Liver (tissue), 9 donors: ENCODE measurements around the gene GPR37. TPM values are rescaled to one million over a fixed set of nuclear protein-coding genes. Genes with fewer than 3 reads are reported as not detected.

Source experiments
- DNase-seq: peaks from one replicate; pipeline ENCODE4 v3.0.0-alpha.2; 2017; ENCODE audit warnings: low spot score
- H3K27ac ChIP-seq, 2 donors: one replicate each; pipeline ENCODE4 v1.7.0; 2013; ENCODE audit warnings: inconsistent platforms in 2 of 2, low read length in 2 of 2, control low read depth in 1 of 2, low read depth in 1 of 2, mild to moderate bottlenecking in 1 of 2
- H3K27me3 ChIP-seq, 4 donors: one replicate each; pipeline versions ENCODE4 v1.6.1 to v1.7.0; 2013; ENCODE audit warnings: low read length in 3 of 4, inconsistent platforms in 1 of 4, mild to moderate bottlenecking in 1 of 4, moderate library complexity in 1 of 4; ENCODE audit not compliant: control insufficient read depth in 4 of 4, insufficient read depth in 4 of 4
- H3K36me3 ChIP-seq, 4 donors: one replicate each; pipeline versions ENCODE4 v1.6.1 to v1.7.0; 2013; ENCODE audit warnings: low read length in 3 of 4, mild to moderate bottlenecking in 3 of 4, low read depth in 1 of 4, moderate library complexity in 1 of 4; ENCODE audit not compliant: control insufficient read depth in 4 of 4, insufficient read depth in 3 of 4
- H3K4me1 ChIP-seq, 4 donors: one replicate each; pipeline versions ENCODE4 v1.6.1 to v1.7.0; 2013; ENCODE audit warnings: low read length in 3 of 4, mild to moderate bottlenecking in 3 of 4, moderate library complexity in 1 of 4; ENCODE audit not compliant: control insufficient read depth in 4 of 4, insufficient read depth in 4 of 4
- H3K4me3 ChIP-seq, 3 donors: one replicate each; pipeline versions ENCODE4 v1.6.1 to v1.7.0; 2013; ENCODE audit warnings: low read length in 3 of 3, control low read depth in 1 of 3, low read depth in 1 of 3, mild to moderate bottlenecking in 1 of 3
- H3K9ac ChIP-seq, 2 donors: one replicate each; pipeline ENCODE4 v1.7.0; 2013; ENCODE audit warnings: low read length in 2 of 2, mild to moderate bottlenecking in 2 of 2, moderate library complexity in 2 of 2, control low read depth in 1 of 2, low read depth in 1 of 2
- H3K9me3 ChIP-seq, 4 donors: one replicate each; pipeline versions ENCODE4 v1.6.1 to v1.7.0; 2013; ENCODE audit warnings: low read length in 3 of 4; ENCODE audit not compliant: control insufficient read depth in 4 of 4
- ATF3 ChIP-seq: IDR thresholded peaks from 2 replicates; pipeline ENCODE4 v1.6.1; 2016; ENCODE audit warnings: antibody characterized with exemption
- CTCF ChIP-seq: fragments of 150-350 bp; IDR thresholded peaks from 2 replicates; pipeline ENCODE4 v1.5.1; 2017; ENCODE audit warnings: improper control_type of control experiment, low read depth, low read length; ENCODE audit not compliant: missing input control
- EGR1 ChIP-seq, 2 donors: IDR thresholded peaks; 2 replicates each; pipeline ENCODE4 v1.6.1; 2016 to 2018; ENCODE audit warnings: antibody characterized with exemption in 2 of 2, low read depth in 2 of 2
- FOXA1 ChIP-seq: IDR thresholded peaks from 2 replicates; pipeline ENCODE4 v1.6.1; 2016; ENCODE audit warnings: antibody characterized with exemption
- GABPA ChIP-seq, 2 donors: IDR thresholded peaks in 1 of 2; conservative IDR thresholded peaks in 1 of 2; 2 replicates each; pipeline ENCODE4 v1.6.1; 2016; ENCODE audit warnings: antibody characterized with exemption in 2 of 2, mild to moderate bottlenecking in 1 of 2, moderate library complexity in 1 of 2
- HNF4A ChIP-seq, 2 donors: conservative IDR thresholded peaks; 2 replicates each; pipeline ENCODE4 v1.6.1; 2016; ENCODE audit warnings: antibody characterized with exemption in 2 of 2, mild to moderate bottlenecking in 2 of 2
- HNF4G ChIP-seq: IDR thresholded peaks from 2 replicates; pipeline ENCODE4 v1.6.1; 2016; ENCODE audit warnings: antibody characterized with exemption
- JUND ChIP-seq, 2 donors: IDR thresholded peaks; 2 replicates each; pipeline ENCODE4 v1.6.1; 2016; ENCODE audit warnings: antibody characterized with exemption in 2 of 2
- RAD21 ChIP-seq, 2 donors: IDR thresholded peaks; 2 replicates each; pipeline ENCODE4 v1.6.1; 2016; ENCODE audit warnings: antibody characterized with exemption in 2 of 2, mild to moderate bottlenecking in 2 of 2
- RXRA ChIP-seq, 2 donors: IDR thresholded peaks; 2 replicates each; pipeline ENCODE4 v1.6.1; 2017 to 2018; ENCODE audit warnings: antibody characterized with exemption in 2 of 2, mild to moderate bottlenecking in 1 of 2
- SP1 ChIP-seq: IDR thresholded peaks from 2 replicates; pipeline ENCODE4 v1.6.1; 2018; ENCODE audit warnings: antibody characterized with exemption, mild to moderate bottlenecking
- TAF1 ChIP-seq: conservative IDR thresholded peaks from 2 replicates; pipeline ENCODE4 v1.6.1; 2016; ENCODE audit warnings: antibody characterized with exemption, mild to moderate bottlenecking
- YY1 ChIP-seq: IDR thresholded peaks from 2 replicates; pipeline ENCODE4 v1.6.1; 2016; ENCODE audit warnings: antibody characterized with exemption, mild to moderate bottlenecking
- WGBS: extraction: QIAGEN DNeasy Blood & Tissue Kit; methylation state at CpG from one replicate; pipeline ENCODE4 v1.1.7; 2013; 5-methylcytosine and 5-hydroxymethylcytosine counted together
- polyA plus RNA-seq, 2 donors: library from polyadenylated mRNA; stranded (reverse) in 1 of 2; unstranded in 1 of 2; fragments of 200-250 nt in 1 of 2; fragments of >200 nt in 1 of 2; fragmentation: Nextera tagmentation in 1 of 2; extraction: Ambion mirVana in 1 of 2; gene quantifications; one replicate each; pipeline versions ENCODE4 v1.2.1 to v1.2.3, GENCODE V29; 2013 to 2015
- total RNA-seq, 2 donors: library from RNA; depleted of rRNA; stranded (reverse); fragments of >200 nt; gene quantifications; one replicate each; pipeline ENCODE4 v1.2.3, GENCODE V29; 2014
- TF ChIP-seq, protein P1 (sequence below): IDR thresholded peaks from 2 replicates; pipeline ENCODE4 v1.6.1; 2016; ENCODE audit warnings: antibody characterized with exemption
- TF ChIP-seq, protein P2 (sequence below): IDR thresholded peaks from 2 replicates; pipeline ENCODE4 v1.6.1; 2016; ENCODE audit warnings: antibody characterized with exemption
- donor health status: healthy.
- donor health status: healthy.
- donor health status: healthy.
- donor health status: healthy.
- donor health status: healthy.

Gene GPR37
- total and polyA plus RNA-seq, 4 donors, result 0.33 to 12.0 (median 8.7) TPM

DNA sequence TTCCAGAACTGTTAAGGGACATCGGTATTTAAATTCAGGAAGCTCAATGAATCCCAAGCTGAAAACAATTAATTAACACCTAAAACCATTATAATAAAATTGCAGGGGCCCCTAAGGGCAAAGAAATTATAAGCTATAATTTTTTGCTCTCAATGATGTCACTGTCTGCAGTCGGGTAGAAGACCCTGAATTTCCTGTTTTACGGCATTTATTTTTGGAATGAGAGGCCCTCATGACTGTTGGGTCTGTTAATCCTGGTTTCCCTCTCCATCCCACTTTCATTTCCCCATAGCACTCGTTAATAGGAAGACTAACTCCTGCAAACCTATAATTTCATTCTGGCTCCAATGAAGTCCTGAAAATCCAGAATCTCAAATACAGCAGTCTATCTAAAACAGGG lies 25.8 kb upstream of the GPR37 start:
- no peak overlapping the region for H3K4me3 ChIP-seq
- peaks cover 0 to 5% (median 0%) of the 10 kb centered on the region in 4 donors for H3K27me3 ChIP-seq
- H3K4me1 ChIP-seq, result no peaks in the 10 kb centered on the region
- 71% methylated on average over 4 of the region's 4 CpGs for WGBS
- no peak overlapping the region for H3K27ac ChIP-seq
- H3K9me3 ChIP-seq, result no peaks in the 10 kb centered on the region
- no peak overlapping the region for H3K9ac ChIP-seq
- TF ChIP-seq, protein P1, sequence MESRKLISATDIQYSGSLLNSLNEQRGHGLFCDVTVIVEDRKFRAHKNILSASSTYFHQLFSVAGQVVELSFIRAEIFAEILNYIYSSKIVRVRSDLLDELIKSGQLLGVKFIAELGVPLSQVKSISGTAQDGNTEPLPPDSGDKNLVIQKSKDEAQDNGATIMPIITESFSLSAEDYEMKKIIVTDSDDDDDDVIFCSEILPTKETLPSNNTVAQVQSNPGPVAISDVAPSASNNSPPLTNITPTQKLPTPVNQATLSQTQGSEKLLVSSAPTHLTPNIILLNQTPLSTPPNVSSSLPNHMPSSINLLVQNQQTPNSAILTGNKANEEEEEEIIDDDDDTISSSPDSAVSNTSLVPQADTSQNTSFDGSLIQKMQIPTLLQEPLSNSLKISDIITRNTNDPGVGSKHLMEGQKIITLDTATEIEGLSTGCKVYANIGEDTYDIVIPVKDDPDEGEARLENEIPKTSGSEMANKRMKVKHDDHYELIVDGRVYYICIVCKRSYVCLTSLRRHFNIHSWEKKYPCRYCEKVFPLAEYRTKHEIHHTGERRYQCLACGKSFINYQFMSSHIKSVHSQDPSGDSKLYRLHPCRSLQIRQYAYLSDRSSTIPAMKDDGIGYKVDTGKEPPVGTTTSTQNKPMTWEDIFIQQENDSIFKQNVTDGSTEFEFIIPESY, result no peak
- no peak for TF ChIP-seq EGR1 (IDR thresholded peaks at IDR 0.05; ENCODE audit: low read depth in 2 of 2)
- no peak for DNase-seq
- no peaks in the 10 kb centered on the region for H3K36me3 ChIP-seq

DNA sequence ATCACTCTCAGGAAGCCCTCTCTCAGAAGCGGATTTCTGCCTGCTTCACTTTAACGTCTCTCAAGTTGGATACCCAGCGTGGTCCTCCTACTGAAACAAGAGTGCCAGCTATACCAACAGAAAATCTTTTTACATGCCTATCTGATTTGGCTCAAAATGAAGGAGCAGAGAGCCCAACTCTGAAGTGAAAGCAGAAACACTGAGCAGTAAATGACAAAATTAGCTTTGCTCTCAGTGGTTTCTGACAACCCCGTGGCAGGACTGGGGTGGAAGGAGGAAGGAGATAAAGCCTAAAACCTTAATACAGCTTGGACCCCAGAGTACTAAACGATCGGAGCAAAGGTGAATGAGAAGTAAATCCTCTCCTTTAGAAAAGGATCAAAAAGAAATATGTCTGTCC lies 25.1 kb upstream of the GPR37 start:
- no peaks in the 10 kb centered on the region for H3K4me1 ChIP-seq
- H3K4me3 ChIP-seq, result no peak overlapping the region
- peaks cover 0 to 5% (median 0%) of the 10 kb centered on the region in 4 donors for H3K27me3 ChIP-seq
- no peak for DNase-seq
- TF ChIP-seq RXRA (IDR thresholded peaks at IDR 0.05) (no peak), CTCF (no peak), TAF1 (no peak), HNF4G (no peak), RAD21 (IDR thresholded peaks at IDR 0.05) (no peak), SP1 (no peak), FOXA1 (no peak), HNF4A (conservative IDR thresholded peaks at IDR 0.05) (no peak), JUND (IDR thresholded peaks at IDR 0.05) (no peak), ATF3 (no peak)
- WGBS, result 71% methylated on average over 6 of the region's 6 CpGs
- H3K36me3 ChIP-seq, result no peaks in the 10 kb centered on the region
- H3K9ac ChIP-seq, result no peak overlapping the region
- H3K9me3 ChIP-seq, result no peaks in the 10 kb centered on the region
- H3K27ac ChIP-seq, result no peak overlapping the region

GRCh38 chr7:124785994-124786393 lies 20.4 kb upstream of the GPR37 start:
- DNase-seq, result no peak
- Histone ChIP-seq H3K4me3 (no peak overlapping the region), H3K36me3 (no peaks in the 10 kb centered on the region), H3K27me3 (no peaks in the 10 kb centered on the region), H3K9ac (no peak overlapping the region), H3K4me1 (no peaks in the 10 kb centered on the region), H3K27ac (no peak overlapping the region), H3K9me3 (no peaks in the 10 kb centered on the region)
- 75% methylated on average over 6 of the region's 6 CpGs for WGBS
- no peak for TF ChIP-seq RAD21 (IDR thresholded peaks at IDR 0.05)
- no peak for TF ChIP-seq YY1
- TF ChIP-seq SP1, result no peak
- no peak for TF ChIP-seq GABPA (IDR thresholded peaks at IDR 0.05 in 1 of 2, conservative IDR thresholded peaks at IDR 0.05 in 1 of 2)
- TF ChIP-seq, protein P2, sequence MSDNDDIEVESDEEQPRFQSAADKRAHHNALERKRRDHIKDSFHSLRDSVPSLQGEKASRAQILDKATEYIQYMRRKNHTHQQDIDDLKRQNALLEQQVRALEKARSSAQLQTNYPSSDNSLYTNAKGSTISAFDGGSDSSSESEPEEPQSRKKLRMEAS, result no peak
- no peak for TF ChIP-seq EGR1 (IDR thresholded peaks at IDR 0.05; ENCODE audit: low read depth in 2 of 2)
- no peak for TF ChIP-seq ATF3
- no peak for TF ChIP-seq HNF4A (conservative IDR thresholded peaks at IDR 0.05)
- TF ChIP-seq CTCF, result no peak
